Stimulated activated CD8-positive, alpha-beta memory T cell treated with anti-CD3 and anti-CD28 coated beads, Interleukin-7, amount 100 ng/mL, for 1 hour (primary cell): ENCODE results near the gene GALNT7.

Experiments used
- DNase-seq, 2 donors: peaks; one replicate each; pipeline ENCODE4 v3.0.0-alpha.2; 2020; ENCODE audit warnings: low read depth in 2 of 2

The GALNT7 gene

DNA sequence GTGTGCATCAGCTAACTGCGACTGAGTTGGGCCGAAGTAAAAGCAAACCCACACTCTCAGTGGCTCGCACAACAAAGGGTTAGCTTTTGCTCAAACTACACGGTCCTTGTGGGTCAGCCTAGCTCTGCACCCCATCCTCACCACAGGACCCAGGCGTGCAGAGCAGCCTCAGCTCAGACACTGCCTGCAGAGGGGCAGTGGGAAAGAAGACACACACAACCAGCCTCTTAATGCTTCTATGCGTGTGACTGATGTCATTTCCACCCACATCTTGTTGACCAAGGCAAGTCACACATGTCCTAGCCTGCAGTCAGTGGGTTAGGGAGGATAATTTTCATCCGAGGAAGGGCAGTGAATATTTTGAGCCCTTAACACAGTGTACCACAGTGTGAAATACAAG is 125.1 kb downstream of the GALNT7 start:
- no peak for DNase-seq

DNA sequence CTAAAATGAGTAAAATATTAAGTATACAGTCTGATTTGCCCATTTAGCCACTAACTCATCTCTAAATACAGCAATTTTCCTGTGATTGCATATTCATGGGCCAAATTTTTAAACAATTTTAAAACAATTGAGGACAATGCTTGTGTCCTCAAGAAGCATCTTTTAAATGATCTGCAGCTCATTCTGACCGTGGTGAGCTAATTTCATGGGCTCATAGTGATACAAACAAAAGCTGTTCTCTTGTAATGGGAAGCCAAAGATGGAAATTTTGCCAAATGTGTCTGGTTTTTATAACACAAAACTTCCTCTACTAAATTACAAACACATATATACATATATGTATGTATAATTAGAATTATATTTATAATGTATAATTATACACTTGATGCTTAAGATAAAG is 125.8 kb downstream of the GALNT7 start:
- DNase-seq: no peak

DNA sequence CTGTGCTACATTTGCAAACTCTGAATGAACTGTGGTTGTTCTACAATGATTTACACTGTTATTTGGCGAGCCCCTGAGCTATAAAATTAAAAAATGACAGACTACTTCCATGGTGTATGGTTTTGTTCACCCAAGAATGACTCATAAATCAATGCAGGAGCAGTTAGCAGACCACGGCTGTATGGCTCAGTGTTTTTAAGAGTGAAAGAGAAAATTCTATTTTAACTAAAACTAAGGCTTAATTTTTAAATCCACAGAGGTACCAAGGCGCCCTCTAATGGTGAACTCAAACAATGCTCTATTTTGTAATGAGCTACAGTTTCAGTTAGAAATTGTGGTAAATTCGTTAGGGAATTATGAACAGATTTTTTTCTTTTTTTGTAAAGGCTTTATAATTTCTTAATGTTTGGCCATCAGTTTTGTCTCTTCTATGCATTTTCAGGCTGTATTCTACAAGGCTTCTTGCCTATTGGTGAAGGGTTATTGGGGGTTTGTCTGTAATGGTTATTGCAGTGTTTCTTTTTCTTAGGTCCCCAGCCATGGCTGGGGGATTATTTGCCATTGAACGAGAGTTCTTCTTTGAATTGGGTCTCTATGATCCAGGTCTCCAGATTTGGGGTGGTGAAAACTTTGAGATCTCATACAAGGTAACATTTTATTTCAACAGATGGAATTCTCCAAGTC is 133.0 kb downstream of the GALNT7 start:
- DNase-seq: no peak

DNA sequence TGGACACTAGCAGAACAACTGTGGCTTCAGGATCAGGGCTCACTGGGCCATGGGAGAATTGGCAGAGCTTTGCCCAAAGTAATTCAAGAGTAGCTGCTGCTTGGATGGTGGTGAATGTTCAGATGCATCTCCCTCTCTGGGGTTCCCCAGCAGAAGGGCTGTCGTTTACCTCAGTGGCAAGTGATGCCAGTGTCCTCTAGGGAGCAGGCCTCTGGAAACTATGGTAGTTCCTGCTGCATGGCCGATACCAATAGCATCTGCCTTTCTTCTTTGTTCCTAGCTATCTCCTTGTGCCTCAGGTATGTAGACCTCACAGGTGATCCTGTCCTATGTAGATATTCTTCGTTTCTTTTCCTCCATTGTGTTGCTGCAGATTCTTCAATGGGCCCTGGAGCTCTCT is 139.2 kb downstream of the GALNT7 start:
- DNase-seq: no peak

DNA sequence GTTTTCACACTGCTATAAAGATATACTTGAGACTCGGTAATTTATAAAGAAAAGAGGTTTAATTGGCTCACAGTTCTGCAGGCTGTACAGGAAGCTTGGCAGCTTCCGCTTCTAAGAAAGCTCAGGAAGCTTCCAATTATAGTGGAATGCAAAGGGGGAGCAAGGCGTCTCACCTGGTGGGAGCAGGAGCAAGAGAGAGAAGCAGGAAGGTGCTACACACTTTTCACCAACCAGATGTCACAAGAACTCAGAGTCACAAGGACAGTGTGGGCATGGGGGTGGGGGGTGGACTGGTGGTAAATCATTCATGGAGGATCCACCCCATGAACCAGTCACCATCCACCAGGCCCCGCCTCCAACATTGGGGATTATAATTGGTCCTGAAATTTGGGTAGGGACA is 142.8 kb downstream of the GALNT7 start:
- DNase-seq: no peak

DNA sequence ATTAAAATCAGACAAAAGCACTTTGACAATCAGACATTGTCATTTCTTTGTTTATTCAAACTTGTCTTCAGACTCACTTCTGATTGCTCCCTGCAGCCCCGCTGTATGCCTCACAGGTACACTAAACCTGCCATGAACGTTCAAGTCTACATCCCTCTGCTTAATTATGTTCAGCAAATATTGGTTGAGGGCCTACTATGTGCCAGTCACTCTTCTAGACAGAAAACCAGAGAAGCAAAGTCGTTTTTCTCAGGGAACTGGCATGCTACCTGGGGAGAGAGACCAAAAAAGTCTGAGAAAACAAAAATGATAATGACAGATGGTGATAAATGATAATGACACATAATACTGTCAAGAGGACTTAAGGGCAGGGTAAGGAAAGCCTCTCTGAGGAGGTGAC is 146.1 kb downstream of the GALNT7 start:
- no peak for DNase-seq

DNA sequence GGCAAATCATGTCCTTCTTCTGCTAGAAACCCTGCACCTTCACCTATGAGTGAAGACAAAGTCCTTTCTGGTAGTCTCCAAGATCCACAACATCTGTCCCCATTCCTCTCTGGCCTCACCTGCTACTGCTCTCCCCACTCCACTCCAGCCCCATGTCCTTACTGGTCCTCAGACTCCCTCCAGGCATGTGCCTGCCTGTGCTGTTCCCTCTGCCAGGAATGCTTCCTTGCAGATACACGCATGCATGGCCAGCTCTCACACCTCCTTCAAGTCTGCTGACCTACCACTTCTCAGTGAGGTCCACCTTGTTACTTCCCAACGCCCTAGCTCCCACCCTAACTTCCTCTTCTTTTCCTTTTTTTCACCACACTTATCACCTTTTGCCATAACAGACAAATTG is 147.4 kb downstream of the GALNT7 start:
- no peak for DNase-seq

DNA sequence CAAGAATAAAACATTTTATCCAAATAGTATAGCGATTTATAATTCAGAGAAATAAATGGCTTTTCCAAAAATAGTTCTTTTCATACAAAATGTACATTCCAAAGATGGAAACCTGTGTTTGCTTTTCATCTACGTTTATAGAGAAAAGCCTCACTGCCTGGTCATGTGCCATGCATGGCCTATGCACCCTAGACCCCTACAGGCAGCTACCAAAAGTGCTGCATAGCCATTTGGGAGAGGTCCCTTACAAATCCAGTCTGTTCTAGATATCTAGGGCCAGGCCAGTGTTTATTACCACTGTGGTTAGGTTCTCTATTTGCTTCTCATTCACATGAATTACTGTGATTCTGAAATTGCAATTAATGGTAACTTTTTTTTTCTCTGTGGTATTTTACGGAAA is 148.4 kb downstream of the GALNT7 start:
- no peak for DNase-seq

DNA sequence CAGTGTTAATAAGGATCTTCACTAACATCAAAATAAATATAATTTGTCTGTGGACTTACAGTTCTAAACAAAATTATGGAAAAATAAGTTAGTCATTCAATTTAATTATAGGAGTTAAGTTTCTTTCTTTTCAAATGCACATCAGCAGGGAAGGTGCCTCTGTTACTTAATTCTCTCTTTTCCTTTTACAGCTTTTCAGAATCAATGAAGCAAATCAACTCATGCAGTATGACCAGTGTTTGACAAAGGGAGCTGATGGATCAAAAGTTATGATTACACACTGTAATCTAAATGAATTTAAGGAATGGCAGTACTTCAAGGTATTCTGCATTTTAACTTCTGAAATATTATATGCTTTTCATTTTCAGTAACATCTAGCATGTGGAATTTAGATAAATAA is 149.6 kb downstream of the GALNT7 start:
- no peak for DNase-seq

DNA sequence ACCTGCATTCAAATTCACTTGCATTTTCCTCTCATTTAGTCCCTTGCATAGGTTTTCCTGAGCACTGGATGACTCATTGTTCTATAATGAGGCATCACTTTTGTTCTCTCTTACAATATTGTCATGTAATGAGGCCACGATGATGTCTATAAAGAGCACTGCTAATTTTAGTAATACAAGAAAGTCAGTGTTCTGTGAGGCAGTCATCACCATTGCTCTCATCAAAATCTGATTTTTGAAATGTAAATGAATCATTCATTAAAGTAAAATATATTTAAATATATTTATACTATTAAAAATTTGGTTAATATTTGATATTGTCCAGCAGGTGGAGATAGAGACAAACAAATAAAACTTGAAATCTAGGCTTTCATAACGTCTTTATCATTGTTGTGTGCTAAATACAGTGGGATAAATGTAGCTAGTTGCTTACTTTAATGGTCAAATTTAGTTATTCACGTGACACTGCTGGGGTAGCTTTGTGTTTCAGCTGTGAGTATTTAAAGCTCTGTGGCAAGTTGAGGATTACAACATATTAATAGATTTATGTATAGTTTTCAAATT is 150.1 kb downstream of the GALNT7 start:
- no peak for DNase-seq

DNA sequence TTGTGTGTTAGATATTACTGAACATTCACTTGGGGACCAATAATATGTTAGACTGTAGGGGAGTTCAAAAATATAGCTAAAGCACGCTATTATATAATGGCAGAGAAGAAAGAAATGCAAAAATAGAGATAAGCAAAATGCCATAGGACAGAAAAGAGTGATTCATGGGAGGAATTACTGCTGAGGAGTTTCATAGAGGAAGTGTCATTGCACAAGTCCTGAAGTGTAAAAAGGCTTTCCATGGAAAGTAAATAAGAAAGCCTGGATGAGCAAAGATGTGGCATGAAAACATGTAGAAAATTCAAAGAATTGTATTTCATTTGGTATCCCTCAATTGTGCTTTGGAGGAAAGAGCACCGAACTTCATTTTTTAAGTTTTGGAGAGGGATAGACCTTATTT is 151.1 kb downstream of the GALNT7 start:
- no peak for DNase-seq

DNA sequence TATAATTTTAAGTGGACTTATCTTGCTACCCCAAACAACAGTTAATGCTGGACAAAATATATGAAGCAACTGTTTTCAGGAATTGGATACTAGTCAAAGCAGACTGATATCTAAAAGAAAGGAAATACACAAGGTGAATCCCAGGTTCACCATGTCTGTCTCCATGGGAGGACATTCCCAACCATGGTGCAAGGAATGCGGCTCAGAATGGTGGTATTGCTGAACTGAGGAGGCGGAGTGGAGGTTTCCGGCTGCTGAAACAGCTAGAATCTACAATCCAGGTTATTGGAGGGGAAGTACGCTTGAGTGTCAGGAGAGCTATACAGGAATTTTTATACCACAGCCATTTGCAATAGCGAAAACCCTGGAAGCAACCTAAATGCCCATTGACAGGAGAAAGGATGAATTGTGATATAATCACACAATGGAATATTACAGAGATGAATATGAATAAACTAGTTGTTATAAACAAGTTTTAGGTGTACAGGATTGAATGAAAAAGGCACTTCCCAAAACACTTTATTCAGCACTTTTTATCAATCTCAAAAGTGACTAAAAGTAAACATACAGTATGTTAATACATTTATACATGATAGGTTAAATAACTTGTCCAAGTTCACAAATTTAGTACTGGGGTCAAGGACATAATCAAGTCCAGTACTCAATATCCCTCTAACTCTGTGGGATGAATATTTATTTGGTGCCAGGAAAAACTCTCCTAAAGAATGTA is 156.6 kb downstream of the GALNT7 start:
- DNase-seq: no peak

DNA sequence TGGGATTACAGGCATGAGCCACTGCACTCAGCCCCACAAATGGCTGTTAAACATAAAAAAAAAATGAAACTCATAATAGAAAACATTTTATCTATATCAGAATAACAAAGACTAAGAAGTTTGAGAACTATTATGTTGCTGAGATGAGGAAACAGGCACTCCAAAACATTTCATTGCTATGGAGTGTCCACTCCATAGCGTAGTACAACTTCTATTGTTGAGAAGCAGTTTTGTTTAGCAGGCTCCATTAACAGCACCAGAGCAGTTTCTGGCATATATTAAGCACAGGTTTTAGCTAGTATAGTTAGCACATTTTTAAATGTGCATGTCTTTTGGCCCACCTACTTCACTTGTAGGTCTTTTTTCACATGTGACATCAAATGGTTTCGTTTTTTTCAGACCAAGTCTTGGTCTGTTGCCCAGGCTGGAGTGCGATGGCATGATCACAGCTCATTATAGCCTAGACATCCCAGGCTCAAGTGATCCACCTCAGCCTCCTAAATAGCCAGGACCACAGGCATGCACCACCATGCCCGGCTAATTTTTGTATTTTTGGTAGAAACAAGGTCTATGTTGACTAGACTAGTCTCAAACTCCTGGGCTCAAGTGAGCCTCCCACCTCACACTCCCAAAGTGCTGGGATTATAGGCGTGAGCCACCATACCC is 159.8 kb downstream of the GALNT7 start:
- no peak for DNase-seq

DNA sequence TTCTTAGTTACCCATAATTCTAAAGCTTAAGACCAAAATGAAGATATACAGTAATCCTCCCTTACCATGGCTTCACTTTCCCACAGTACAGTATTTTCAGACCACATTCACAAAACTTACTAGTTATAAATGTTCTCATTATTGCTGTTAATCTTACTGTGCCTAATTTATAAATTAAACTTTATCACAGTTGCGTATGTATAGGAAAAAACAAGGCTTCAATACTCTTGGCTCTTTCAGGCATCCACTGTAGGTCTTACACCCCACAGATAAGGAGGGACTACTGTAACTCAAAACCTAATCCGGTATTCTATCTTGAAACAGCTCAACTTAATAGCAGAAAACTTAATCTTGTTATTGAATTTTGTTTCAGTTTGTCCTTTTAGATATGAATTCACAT is 162.0 kb downstream of the GALNT7 start:
- DNase-seq: no peak

DNA sequence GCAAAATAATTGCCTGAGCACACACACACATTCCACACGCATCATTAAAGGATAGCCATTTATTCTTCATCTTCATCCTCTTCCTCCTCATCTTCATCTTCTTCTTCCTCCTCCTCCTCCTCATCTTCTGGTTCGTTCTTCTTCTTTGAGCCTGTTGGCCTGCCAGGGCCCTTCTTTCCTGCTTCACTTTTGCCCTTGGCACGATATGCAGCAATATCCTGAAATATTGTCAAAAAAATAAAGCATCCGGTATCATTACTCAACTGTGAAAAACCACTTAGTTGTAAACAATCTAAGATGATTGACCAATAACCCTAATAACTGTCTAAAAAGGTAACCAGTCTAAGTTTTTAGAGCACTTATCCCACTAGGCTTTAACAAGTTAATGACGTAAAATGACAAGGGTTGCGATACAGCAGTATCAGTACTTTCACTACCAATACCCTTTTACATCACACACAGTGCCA is 163.4 kb downstream of the GALNT7 start:
- DNase-seq: no peak

DNA sequence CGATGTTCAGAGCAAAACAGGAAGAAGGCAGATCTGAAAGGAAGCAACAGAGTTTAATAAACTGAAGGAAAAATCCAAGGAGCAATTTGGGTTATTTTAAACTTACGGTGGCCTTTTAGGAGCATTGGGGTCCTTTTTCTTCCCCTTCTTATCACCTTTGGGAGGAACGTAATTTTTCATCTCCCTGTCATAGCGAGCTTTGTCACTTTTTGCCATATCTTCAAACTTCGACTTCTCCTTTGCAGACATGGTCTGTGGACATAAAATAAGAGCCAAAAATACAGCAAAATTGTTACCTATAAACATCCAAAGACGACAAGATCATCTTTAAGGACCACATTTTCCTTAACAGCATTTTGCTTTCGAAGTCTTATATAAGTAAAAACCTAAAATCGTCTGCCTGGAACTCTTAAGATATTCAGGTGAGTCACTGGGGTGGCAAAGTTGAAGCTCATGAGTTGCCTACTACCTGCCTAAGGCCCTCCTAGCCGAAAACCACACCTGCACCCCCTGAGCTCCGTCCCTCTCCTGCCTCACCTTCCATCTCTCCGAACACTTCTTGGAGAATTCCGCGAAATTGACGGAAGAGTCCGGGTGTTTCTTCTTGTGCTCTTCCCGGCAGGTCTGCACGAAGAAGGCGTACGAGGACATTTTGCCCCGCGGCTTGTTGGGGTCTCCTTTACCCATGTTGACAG is 164.5 kb downstream of the GALNT7 start:
- DNase-seq: no peak

DNA sequence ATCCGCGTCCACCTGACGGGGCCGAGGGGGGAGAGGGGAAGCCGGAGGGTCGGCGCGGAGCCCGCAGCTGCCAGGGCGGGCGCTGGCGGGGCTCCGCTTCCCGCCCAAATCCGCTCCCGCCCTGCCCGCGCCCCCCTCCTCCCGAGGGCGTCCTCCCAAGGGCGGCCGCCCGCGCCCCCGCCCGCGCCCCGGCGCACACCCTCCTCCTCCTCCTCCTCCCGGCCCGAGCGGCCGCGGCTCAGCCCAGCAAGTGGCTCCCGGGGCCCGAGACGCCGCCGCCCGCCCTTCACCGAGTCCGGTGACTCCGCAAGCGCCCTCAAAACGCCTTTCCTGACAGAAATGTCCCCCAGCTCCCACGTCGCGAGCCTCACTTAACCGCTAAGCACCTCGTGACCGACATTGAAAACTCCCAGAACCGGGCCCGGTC is 165.1 kb downstream of the GALNT7 start:
- DNase-seq: peak in 1 of 2 donors; percentile 5

DNA sequence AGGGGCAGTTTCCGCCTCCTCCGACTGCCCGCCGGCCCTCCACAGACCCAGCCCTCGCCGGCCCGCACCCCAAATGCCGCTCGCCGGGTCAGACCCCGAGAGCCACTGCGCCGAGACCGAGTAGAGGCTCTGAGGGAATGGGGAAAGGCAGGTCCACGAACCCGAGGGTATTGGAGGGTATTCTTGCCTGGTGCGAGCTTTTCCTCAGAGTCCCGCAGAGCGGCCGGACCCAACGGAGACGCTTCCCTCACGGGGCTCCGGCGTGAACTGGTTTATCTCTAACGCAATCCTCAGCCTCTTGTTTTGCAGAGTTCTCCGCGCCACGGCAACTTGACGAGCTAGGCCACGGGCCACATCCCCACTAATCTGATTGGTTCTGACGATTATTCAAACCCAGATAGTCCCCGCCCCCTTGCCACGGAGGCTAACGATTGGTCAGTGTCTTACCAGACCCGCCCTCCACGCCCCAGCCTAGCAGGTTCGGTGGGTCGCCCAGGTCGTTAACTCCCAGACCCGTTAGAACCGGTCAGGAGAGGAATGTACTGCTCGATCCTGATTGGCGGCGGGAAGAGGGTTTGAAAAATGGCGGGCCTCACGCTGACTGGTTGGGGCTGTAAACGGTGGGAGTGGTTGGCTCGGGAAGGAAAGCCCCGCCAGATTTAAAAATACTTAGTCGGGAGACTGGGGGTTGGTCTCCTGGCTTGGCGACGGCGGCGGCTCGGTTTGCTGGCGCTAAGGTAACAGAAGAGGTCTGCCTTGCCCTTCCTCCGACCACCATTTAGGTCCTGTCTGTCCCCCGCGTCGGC is 165.7 kb downstream of the GALNT7 start, which contains the start of gene HMGB2:
Gene HMGB2 (minus strand): TSS at position 274 of the 806 bp plus-strand sequence. CDS start 709 bp downstream, outside the sequence.
- peak; percentile 96 to 100 for DNase-seq

DNA sequence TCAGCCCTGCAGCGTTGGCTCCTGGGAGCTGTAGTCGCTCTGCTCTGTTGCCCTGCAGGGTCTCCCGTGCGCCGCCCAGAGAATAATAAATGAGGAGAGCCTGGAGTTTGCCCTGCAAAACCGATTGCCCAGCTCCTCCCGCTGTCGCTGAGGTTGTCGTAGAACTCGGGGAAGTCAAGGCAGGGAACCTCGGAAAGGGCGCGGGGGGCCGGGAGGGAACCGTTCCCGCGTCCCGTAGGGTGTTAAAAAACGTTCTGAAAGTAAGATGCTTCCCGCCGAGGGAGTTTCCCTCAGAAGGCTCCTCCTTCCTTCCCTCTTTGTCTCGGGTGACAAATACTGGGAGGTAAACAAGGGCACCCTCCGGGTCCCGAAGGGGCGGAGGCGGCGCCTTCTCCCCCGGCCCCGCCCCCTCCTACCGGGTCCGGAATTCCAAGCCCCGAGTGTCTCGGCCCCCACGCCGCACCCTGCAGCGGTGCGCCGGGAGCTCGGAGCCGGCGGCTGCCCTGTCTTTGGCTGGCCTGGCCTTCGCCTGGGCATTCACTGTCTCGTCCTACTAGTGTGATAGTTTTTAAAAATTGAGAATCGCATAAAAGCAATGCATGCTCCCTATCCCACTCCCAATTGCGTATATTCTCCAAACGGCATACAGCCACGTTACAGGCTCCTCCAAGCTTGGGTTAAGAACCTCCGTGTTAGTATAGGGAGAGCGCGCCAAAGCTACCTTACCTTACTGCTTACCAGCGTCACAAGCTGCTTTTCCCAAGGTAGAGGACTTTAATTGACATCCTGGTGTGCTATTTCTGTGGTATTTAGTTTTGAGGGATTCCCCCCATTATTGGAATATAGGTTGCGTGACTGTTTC is 166.5 kb downstream of the GALNT7 start:
- DNase-seq: no peak

DNA sequence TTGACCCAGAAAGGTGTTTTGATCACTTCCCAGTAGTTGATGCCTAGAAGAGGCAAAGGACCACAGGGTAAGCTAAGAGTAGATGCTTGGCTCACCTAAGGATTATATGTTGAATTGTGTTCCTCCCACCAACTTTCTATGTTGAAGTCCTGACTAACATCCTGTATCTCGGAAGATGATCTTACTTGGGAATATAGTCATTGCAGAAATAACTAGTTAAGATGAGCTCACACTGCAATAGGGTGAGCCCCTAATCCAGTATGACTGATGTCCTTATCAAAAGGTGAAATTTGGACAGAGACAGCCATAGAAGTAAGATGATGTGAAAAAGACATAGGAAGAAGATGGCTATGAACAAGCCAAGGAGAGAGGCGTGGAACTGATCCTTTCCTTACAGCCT is 168.9 kb downstream of the GALNT7 start:
- DNase-seq: no peak
